GM12878 (cell line): ENCODE results near the gene FAM186B.

Source experiments
- CTCF ChIP-seq, 3 experiments: IDR thresholded peaks in 2 of 3; conservative IDR thresholded peaks in 1 of 3; 2 replicates each; pipeline ENCODE4 v1.5.1; 2011; ENCODE audit warnings: low read depth in 3 of 3, low read length in 3 of 3, mild to moderate bottlenecking in 3 of 3, control low read depth in 2 of 3, moderate library complexity in 2 of 3, inconsistent platforms in 1 of 3, mixed read lengths in 1 of 3; ENCODE audit not compliant: control insufficient read depth in 2 of 3, insufficient read depth in 1 of 3; ENCODE audit errors: extremely low read depth in 1 of 3
- EZH2 ChIP-seq: IDR thresholded peaks from 2 replicates; pipeline ENCODE4 v1.6.1; 2012; ENCODE audit warnings: low read depth, mild to moderate bottlenecking, control low read depth, inconsistent platforms, low read length, borderline replicate concordance; ENCODE audit not compliant: control insufficient read depth
- MYC ChIP-seq: IDR thresholded peaks from 2 replicates; pipeline ENCODE4 v1.6.1; 2011; ENCODE audit warnings: mild to moderate bottlenecking, low read length, moderate library complexity, inconsistent platforms; ENCODE audit not compliant: insufficient read depth, insufficient replicate concordance, insufficient read length, severe bottlenecking
- POLR2AphosphoS5 ChIP-seq: IDR thresholded peaks from 2 replicates; pipeline ENCODE4 v1.6.1; 2011; ENCODE audit warnings: mild to moderate bottlenecking, low read length, inconsistent platforms
- RAD51 ChIP-seq: fragments of 450-650 bp; IDR thresholded peaks from 2 replicates; pipeline ENCODE4 v1.6.1; 2016; ENCODE audit warnings: moderate library complexity, mild to moderate bottlenecking, inconsistent platforms
- RBBP5 ChIP-seq: fragments of 200-600 bp; sonication (generic); conservative IDR thresholded peaks from 2 replicates; pipeline ENCODE4 v1.6.1; 2016
- TCF12 ChIP-seq: IDR thresholded peaks from 2 replicates; pipeline ENCODE4 v1.6.1; 2011; ENCODE audit warnings: low read depth, mild to moderate bottlenecking, low read length
- ZBTB33 ChIP-seq: fragments of 450-650 bp; IDR thresholded peaks from 2 replicates; pipeline ENCODE4 v1.6.1; 2017; ENCODE audit warnings: mild to moderate bottlenecking
- ZZZ3 ChIP-seq: IDR thresholded peaks from 2 replicates; pipeline ENCODE4 v1.6.1; 2011; ENCODE audit warnings: low read depth; ENCODE audit not compliant: control insufficient read depth, insufficient read length

GRCh38 chr12:49621651-49622500 lies 16.4 kb upstream of the FAM186B start:
- no peak for TF ChIP-seq RBBP5
- TF ChIP-seq ZZZ3, result no peak
- no peak for TF ChIP-seq EZH2
- no peak for TF ChIP-seq TCF12
- no peak for TF ChIP-seq CTCF (IDR thresholded peaks at IDR 0.05 in 2 of 3, conservative IDR thresholded peaks at IDR 0.05 in 1 of 3; ENCODE audit: control insufficient read depth in 2 of 3, extremely low read depth in 1 of 3, insufficient read depth in 1 of 3, low read depth in 3 of 3, low read length in 3 of 3)
- TF ChIP-seq POLR2AphosphoS5, result no peak
- no peak for TF ChIP-seq ZBTB33
- no peak for TF ChIP-seq MYC
- no peak for TF ChIP-seq RAD51
